Mesenchymal stem cell (in vitro differentiated cells and primary cell): ENCODE data around the gene YWHAH.

Source experiments
- DNase-seq: peaks from one replicate; pipeline ENCODE4 v3.0.0-alpha.2; 2013
- H2AFZ ChIP-seq: one replicate; pipeline ENCODE4 v1.6.1; 2013; ENCODE audit warnings: low read depth, mild to moderate bottlenecking, control low read depth, inconsistent platforms, low read length, moderate library complexity
- H2AK5ac ChIP-seq: 2 replicates; pipeline ENCODE4 v1.6.1; 2013; ENCODE audit warnings: low read length, moderate library complexity, mild to moderate bottlenecking, inconsistent platforms; ENCODE audit not compliant: severe bottlenecking
- H2BK120ac ChIP-seq: one replicate; pipeline ENCODE4 v1.6.1; 2013; ENCODE audit warnings: low read depth, mild to moderate bottlenecking, inconsistent platforms, low read length, moderate library complexity
- H2BK12ac ChIP-seq, 2 experiments: one replicate each; pipeline ENCODE4 v1.6.1; 2013; ENCODE audit warnings: inconsistent platforms in 2 of 2, low read length in 2 of 2, mild to moderate bottlenecking in 2 of 2, moderate library complexity in 2 of 2, control low read depth in 1 of 2
- H2BK15ac ChIP-seq: one replicate; pipeline ENCODE4 v1.6.1; 2013; ENCODE audit warnings: mild to moderate bottlenecking, low read depth, inconsistent platforms; ENCODE audit not compliant: poor library complexity, severe bottlenecking
- H2BK5ac ChIP-seq: 2 replicates; pipeline ENCODE4 v1.6.1; 2013; ENCODE audit warnings: low read depth, mild to moderate bottlenecking, low read length, control low read depth, inconsistent platforms; ENCODE audit not compliant: poor library complexity, severe bottlenecking
- H3K14ac ChIP-seq, 2 experiments: one replicate each; pipeline ENCODE4 v1.6.1; 2013; ENCODE audit warnings: inconsistent platforms in 2 of 2, low read length in 2 of 2, control low read depth in 1 of 2, mild to moderate bottlenecking in 1 of 2, moderate library complexity in 1 of 2
- H3K18ac ChIP-seq, 2 experiments: one replicate each; pipeline ENCODE4 v1.6.1; 2013; ENCODE audit warnings: inconsistent platforms in 2 of 2, low read length in 2 of 2, control low read depth in 1 of 2, low read depth in 1 of 2, mild to moderate bottlenecking in 1 of 2
- H3K23ac ChIP-seq, 2 experiments: one replicate each; pipeline ENCODE4 v1.6.1; 2013; ENCODE audit warnings: inconsistent platforms in 2 of 2, low read length in 2 of 2, mild to moderate bottlenecking in 2 of 2, moderate library complexity in 2 of 2, control low read depth in 1 of 2
- H3K27ac ChIP-seq: 2 replicates; pipeline ENCODE4 v1.5.1; 2013; ENCODE audit warnings: mild to moderate bottlenecking, moderate library complexity, low read length, control low read depth, inconsistent platforms; ENCODE audit not compliant: poor library complexity, severe bottlenecking
- H3K27me3 ChIP-seq, 2 experiments: 2 replicates each; pipeline versions ENCODE4 v1.6.1 to v1.7.0; 2013; ENCODE audit warnings: low read length in 2 of 2, mild to moderate bottlenecking in 2 of 2, moderate library complexity in 2 of 2, control low read depth in 1 of 2, inconsistent platforms in 1 of 2; ENCODE audit not compliant: control insufficient read depth in 1 of 2, insufficient read depth in 1 of 2
- H3K36me3 ChIP-seq, 2 experiments: 2 replicates each; pipeline versions ENCODE4 v1.6.1 to v1.7.0; 2013; ENCODE audit warnings: low read length in 2 of 2, control low read depth in 1 of 2, inconsistent platforms in 1 of 2, low read depth in 1 of 2, mild to moderate bottlenecking in 1 of 2; ENCODE audit not compliant: insufficient read depth in 2 of 2, control insufficient read depth in 1 of 2
- H3K4ac ChIP-seq, 2 experiments: one replicate each; pipeline ENCODE4 v1.6.1; 2013; ENCODE audit warnings: inconsistent platforms in 2 of 2, low read length in 2 of 2, mild to moderate bottlenecking in 2 of 2, moderate library complexity in 2 of 2, control low read depth in 1 of 2, low read depth in 1 of 2
- H3K4me1 ChIP-seq: 2 replicates; pipeline ENCODE4 v1.6.1; 2013; ENCODE audit warnings: low read depth, low read length, control low read depth; ENCODE audit not compliant: control insufficient read depth, insufficient read depth
- H3K4me2 ChIP-seq: 2 replicates; pipeline ENCODE4 v1.6.1; 2013; ENCODE audit warnings: low read length, mild to moderate bottlenecking, inconsistent platforms; ENCODE audit not compliant: poor library complexity, severe bottlenecking
- H3K4me3 ChIP-seq, 2 experiments: 2 replicates each; pipeline versions ENCODE4 v1.5.1 to v1.7.0; 2013; ENCODE audit warnings: low read length in 2 of 2, mild to moderate bottlenecking in 2 of 2, control low read depth in 1 of 2, low read depth in 1 of 2; ENCODE audit not compliant: insufficient read depth in 1 of 2
- H3K79me1 ChIP-seq: replicated peaks from 2 replicates; pipeline ENCODE4 v1.6.1; 2013; ENCODE audit warnings: mild to moderate bottlenecking, control low read depth, low read length, inconsistent platforms; ENCODE audit not compliant: poor library complexity, severe bottlenecking
- H3K9ac ChIP-seq: 2 replicates; pipeline ENCODE4 v1.7.0; 2013; ENCODE audit warnings: mild to moderate bottlenecking, low read length, moderate library complexity
- H3K9me3 ChIP-seq: 2 replicates; pipeline ENCODE4 v1.7.0; 2013; ENCODE audit warnings: mild to moderate bottlenecking, low read length; ENCODE audit not compliant: control insufficient read depth
- H4K8ac ChIP-seq: one replicate; pipeline ENCODE4 v1.6.1; 2013; ENCODE audit warnings: inconsistent platforms, mild to moderate bottlenecking, low read length, moderate library complexity
- H4K91ac ChIP-seq: one replicate; pipeline ENCODE4 v1.6.1; 2013; ENCODE audit warnings: mild to moderate bottlenecking, low read length, inconsistent platforms
- WGBS: methylation state at CpG from one replicate; pipeline ENCODE4 v1.1.7; 2013; ENCODE audit warnings: mixed read lengths; 5-methylcytosine and 5-hydroxymethylcytosine counted together

Gene YWHAH

DNA sequence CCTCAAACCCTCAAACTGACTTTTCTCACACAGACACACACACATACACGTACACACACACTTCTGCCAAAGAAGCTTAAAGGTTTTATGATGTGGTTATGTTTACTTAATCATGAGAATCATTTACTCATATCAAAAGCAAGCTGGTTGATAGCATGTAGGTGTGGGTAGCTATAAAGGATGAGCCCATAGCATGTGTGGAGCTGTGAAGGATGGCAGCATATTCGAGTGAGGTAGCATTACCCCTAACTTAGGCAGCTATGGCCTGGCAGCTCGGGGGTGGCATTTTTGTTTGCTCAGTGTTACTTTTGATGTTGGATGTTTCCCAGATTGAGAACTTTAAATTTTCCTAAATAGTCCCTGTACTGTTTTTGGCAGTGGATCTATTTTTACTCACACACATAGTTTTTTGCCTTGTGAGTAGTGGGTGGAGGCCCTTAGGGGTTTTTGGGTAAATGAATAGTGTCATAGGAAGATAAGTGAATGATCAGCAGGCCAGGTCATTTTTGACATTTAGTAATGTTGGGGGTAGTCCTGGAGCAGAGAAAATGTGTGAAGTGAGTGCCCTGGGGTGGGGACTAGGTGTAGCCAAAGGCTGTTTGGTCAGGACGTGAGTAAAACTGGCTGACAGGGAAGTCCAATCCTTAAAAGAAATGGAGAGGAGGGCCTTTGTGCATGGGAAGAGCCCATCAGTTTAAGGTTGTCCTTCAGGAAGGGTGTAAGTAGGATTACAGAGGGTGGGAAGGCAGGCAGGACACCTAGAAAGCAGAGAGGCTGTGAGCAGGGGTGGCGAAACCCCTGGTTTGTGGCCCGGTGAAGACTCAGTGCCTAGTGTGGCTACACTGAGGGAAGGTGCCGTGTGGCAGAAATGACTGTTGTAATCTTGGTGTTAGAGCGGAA lies 7.1 kb downstream of the YWHAH start:
- peaks cover 6% of the 10 kb centered on the region for H3K4me1 ChIP-seq
- H3K9ac ChIP-seq = peak overlapping the region; percentile 53
- no peak for DNase-seq
- peaks cover under 1% of the 10 kb centered on the region for H3K79me1 ChIP-seq
- WGBS = 89% methylated on average over 6 of the region's 8 CpGs
- H2BK5ac ChIP-seq = no peak overlapping the region
- H3K4me3 ChIP-seq = no peak overlapping the region
- H3K27ac ChIP-seq = peak overlapping the region; percentile 41
- peak overlapping the region; percentile 44 to 61 for H3K18ac ChIP-seq
- peak overlapping the region in 1 of 2 experiments; percentile 8 for H2BK12ac ChIP-seq
- no peak overlapping the region for H2AFZ ChIP-seq
- H2BK120ac ChIP-seq = no peak overlapping the region
- H3K9me3 ChIP-seq = no peaks in the 10 kb centered on the region
- H3K14ac ChIP-seq = no peak overlapping the region
- H3K36me3 ChIP-seq = peaks cover 21 to 26% of the 10 kb centered on the region in 2 experiments
- H3K23ac ChIP-seq = no peak overlapping the region
- peak overlapping the region; percentile 79 for H4K91ac ChIP-seq
- H3K4me2 ChIP-seq = no peak overlapping the region
- H3K27me3 ChIP-seq = no peaks in the 10 kb centered on the region
- peak overlapping the region; percentile 65 for H4K8ac ChIP-seq
- no peak overlapping the region for H2BK15ac ChIP-seq
- peak overlapping the region; percentile 17 for H2AK5ac ChIP-seq
- no peak overlapping the region for H3K4ac ChIP-seq

DNA sequence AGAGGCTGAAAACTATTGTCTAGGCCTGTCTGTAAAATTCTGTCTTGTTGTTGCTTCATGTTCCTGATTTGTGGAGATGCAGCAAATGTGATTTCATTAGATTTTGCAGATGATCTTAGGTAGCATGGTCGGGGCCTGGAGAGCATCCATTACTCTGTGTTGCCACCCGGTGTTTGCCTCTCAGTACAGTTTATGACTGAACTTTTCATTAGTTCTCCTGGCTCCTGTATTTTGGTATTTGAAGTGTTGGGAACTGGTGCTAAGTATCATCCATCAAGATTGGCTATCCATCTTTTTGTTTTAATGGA lies 7.7 kb downstream of the YWHAH start:
- H2BK5ac ChIP-seq = no peak overlapping the region
- peaks cover 6% of the 10 kb centered on the region for H3K4me1 ChIP-seq
- H3K27ac ChIP-seq = peak overlapping the region; percentile 41
- WGBS = 85% methylated on average over 2 of the region's 2 CpGs
- H4K8ac ChIP-seq = peak overlapping the region; percentile 65
- no peak overlapping the region for H2BK12ac ChIP-seq
- H3K27me3 ChIP-seq = no peaks in the 10 kb centered on the region
- peaks cover 24 to 32% of the 10 kb centered on the region in 2 experiments for H3K36me3 ChIP-seq
- no peak overlapping the region for H3K4ac ChIP-seq
- peaks cover 1% of the 10 kb centered on the region for H3K79me1 ChIP-seq
- no peak overlapping the region for H3K14ac ChIP-seq
- no peak overlapping the region for H3K23ac ChIP-seq
- H2BK120ac ChIP-seq = no peak overlapping the region
- H2AFZ ChIP-seq = no peak overlapping the region
- no peaks in the 10 kb centered on the region for H3K9me3 ChIP-seq
- no peak overlapping the region for H3K4me2 ChIP-seq
- no peak overlapping the region for H2BK15ac ChIP-seq
- H2AK5ac ChIP-seq = peak overlapping the region; percentile 17
- no peak overlapping the region for H4K91ac ChIP-seq
- no peak overlapping the region for H3K4me3 ChIP-seq
- H3K9ac ChIP-seq = peak overlapping the region; percentile 53
- no peak overlapping the region for H3K18ac ChIP-seq
- DNase-seq = peak; percentile 29

GRCh38 chr22:31952472-31952871 lies 8.1 kb downstream of the YWHAH start:
- peaks cover 24 to 33% of the 10 kb centered on the region in 2 experiments for H3K36me3 ChIP-seq
- no peak overlapping the region for H3K14ac ChIP-seq
- no peak overlapping the region for H4K91ac ChIP-seq
- peak overlapping the region in 1 of 2 experiments; percentile 13 for H3K4me3 ChIP-seq
- WGBS = 51% methylated on average over 2 of the region's 2 CpGs
- H3K9me3 ChIP-seq = no peaks in the 10 kb centered on the region
- H2AK5ac ChIP-seq = no peak overlapping the region
- no peak overlapping the region for H2AFZ ChIP-seq
- no peak overlapping the region for H3K23ac ChIP-seq
- peak overlapping the region; percentile 53 for H3K9ac ChIP-seq
- H4K8ac ChIP-seq = no peak overlapping the region
- peaks cover 6% of the 10 kb centered on the region for H3K4me1 ChIP-seq
- no peaks in the 10 kb centered on the region for H3K27me3 ChIP-seq
- H3K27ac ChIP-seq = peak overlapping the region; percentile 49
- H2BK15ac ChIP-seq = no peak overlapping the region
- peak; percentile 79 for DNase-seq
- no peak overlapping the region for H3K18ac ChIP-seq
- H3K4me2 ChIP-seq = no peak overlapping the region
- no peak overlapping the region for H2BK12ac ChIP-seq
- no peak overlapping the region for H2BK5ac ChIP-seq
- H3K4ac ChIP-seq = no peak overlapping the region
- peaks cover 1% of the 10 kb centered on the region for H3K79me1 ChIP-seq
- H2BK120ac ChIP-seq = no peak overlapping the region

- no peak overlapping the region for H2BK15ac ChIP-seq
- no peak overlapping the region for H3K23ac ChIP-seq
- no peak overlapping the region for H3K4me2 ChIP-seq
- H3K4me1 ChIP-seq = peaks cover 6% of the 10 kb centered on the region
- no peak overlapping the region for H4K8ac ChIP-seq
- H3K27me3 ChIP-seq = no peaks in the 10 kb centered on the region
- no peak overlapping the region for H3K14ac ChIP-seq
- 95% methylated on average over 3 of the region's 3 CpGs for WGBS
- no peak overlapping the region for H3K27ac ChIP-seq
- H4K91ac ChIP-seq = no peak overlapping the region
- H3K4ac ChIP-seq = no peak overlapping the region
- H3K79me1 ChIP-seq = peaks cover 4% of the 10 kb centered on the region
- no peak overlapping the region for H2BK5ac ChIP-seq
- H3K4me3 ChIP-seq = no peak overlapping the region
- H2BK12ac ChIP-seq = no peak overlapping the region
- no peak overlapping the region for H2AFZ ChIP-seq
- no peak overlapping the region for H2BK120ac ChIP-seq
- peak overlapping the region; percentile 36 for H3K9ac ChIP-seq
- no peaks in the 10 kb centered on the region for H3K9me3 ChIP-seq
- DNase-seq = no peak
- peaks cover 24 to 33% of the 10 kb centered on the region in 2 experiments for H3K36me3 ChIP-seq
- H3K18ac ChIP-seq = no peak overlapping the region
- no peak overlapping the region for H2AK5ac ChIP-seq
Observed at GRCh38 chr22:31953261-31953660, 8.9 kb downstream of the YWHAH start.
